Epithelial cell of prostate (primary cell): ENCODE results near the gene SLCO2A1.
A peak's percentile ranks its signal among the peaks of the same experiment; 100 is the strongest.

ENCODE experiments used
- DNase-seq: peaks from one replicate; pipeline ENCODE4 v3.0.0-alpha.2; 2011; ENCODE audit warnings: low read depth, low spot score
- H3K27ac ChIP-seq: fragments of 450-650 bp; 2 replicates; pipeline ENCODE4 v1.5.1; 2017; ENCODE audit warnings: mild to moderate bottlenecking

SLCO2A1 gene

DNA sequence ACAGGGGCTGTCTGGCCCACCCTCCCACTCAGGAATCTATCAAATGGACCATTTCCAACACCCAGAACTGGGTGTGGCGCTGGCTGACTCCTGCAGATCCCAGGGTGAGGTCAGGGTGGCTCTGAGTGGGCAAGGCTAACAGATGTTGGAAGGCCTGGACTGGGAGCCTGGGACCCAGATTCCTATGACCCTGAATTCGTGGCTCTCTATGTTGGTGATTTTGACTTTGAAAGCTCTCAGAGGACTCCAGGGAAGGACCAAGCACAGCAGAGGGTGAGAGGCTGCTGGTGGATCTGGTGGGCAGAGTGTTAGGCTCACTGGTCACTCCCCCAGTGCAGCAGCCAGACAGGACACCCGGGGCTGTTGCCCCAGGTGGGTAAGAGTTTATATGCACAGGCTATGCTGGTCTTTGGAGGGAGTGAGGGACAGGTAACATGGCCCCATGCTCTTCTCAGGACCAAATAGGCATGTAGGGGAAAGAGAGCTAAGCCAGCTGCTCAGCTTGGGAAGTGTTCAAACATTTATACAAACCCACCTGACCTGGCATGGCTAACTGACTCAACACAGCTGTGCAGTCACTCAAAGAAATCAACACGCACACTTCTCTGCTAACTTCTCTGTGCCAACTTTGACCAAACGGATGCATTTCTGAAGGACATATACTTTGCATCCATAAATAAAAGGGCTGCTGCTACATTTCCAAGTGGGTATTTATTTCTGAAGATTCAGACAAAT is 71.5 kb downstream of the SLCO2A1 start:
- no peak overlapping the region for H3K27ac ChIP-seq
- no peak for DNase-seq

DNA sequence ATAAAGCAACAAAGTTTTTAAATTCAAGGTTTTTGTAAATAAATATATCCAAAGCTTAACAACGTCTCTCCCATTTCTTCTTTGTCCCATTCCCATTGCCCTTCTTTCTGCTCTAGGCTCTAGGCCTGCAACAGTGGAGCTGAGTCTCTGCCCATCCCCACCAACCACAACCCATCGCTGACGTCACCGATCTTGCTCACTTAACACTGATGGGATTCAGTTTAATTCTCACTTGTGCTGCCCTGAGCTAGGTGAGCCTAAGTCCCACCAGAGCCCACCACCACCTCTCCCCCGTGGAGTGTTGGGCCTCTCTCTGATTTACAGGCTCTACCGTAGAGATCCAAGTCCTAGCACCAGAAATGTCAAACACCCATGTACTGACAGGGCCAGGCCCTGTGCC is 72.7 kb downstream of the SLCO2A1 start:
- H3K27ac ChIP-seq, result no peak overlapping the region

DNA sequence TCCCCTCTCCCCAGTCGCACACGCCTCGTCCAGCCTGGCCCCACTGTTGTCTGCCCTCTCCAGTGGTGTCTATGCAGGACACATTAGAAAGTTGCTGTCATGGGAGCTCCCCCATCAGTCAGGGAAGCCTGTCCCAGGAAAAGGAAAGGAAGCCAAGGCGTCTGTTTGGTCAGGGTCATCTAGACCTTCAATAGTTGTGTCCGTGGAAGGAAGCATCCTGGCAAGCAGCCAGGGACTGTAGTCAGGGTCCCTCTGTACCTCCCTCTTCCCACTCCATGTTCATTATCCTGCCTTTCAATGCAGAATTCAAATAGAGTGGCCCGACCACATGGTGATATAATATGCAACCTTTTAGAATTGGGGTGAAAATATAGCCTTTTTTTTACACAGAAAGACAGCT is 73.4 kb downstream of the SLCO2A1 start:
- H3K27ac ChIP-seq, result no peak overlapping the region
- DNase-seq, result no peak

More for the DNA sequence above, 72.7 kb downstream of the SLCO2A1 start:
- DNase-seq, result no peak

DNA sequence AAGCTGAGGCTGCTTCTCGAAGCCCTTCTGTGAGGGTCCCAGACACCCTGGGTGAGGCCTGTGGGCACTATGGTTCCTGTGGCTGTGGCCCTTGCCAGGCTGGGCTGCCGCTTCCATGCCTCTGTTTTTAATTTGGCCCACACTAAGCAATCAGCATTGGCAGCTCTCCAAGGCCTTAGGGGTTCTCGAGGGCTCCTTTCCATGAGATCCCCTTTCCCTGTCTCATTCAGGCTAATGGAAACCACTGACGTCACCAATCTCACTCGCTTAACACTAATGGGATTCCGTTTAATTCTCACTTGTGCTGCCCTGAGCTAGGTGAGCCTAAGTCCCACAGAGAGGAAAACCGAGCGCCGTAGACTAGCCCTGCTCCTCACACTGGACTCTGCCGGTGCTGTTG is 73.8 kb downstream of the SLCO2A1 start:
- H3K27ac ChIP-seq, result no peak overlapping the region
- DNase-seq, result no peak

DNA sequence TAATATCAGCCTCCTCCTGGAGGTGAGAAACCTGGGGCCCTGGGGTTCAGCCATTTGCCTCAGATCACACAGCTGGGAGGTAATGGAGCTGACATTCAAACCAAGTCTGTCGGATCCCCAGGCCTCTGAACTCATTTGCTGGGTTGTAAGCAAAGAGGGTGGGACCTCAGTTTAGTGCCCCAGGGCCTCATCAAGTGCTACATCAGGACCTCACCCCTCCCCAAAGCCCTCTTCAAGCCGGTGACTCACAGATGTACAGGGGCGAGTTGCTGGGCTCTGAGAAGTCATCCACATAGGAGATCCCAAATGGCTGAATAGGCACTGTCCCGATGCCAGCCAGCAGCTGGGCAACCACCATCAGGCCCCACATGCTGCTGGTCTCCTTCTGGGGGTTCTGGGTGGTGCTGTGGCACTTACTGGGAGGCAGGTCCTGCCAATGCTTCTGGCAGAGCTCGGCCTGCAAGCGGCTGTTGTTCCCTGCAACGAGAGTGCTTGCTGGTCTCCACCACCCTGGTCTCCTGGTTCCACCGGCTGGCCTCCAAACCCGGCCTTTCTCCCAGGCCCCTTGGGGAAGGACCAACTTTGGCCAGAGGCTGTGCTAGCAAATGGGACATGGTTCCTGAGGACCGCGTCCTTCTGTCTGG is 74.9 kb downstream of the SLCO2A1 start:
- DNase-seq, result no peak
- no peak overlapping the region for H3K27ac ChIP-seq

DNA sequence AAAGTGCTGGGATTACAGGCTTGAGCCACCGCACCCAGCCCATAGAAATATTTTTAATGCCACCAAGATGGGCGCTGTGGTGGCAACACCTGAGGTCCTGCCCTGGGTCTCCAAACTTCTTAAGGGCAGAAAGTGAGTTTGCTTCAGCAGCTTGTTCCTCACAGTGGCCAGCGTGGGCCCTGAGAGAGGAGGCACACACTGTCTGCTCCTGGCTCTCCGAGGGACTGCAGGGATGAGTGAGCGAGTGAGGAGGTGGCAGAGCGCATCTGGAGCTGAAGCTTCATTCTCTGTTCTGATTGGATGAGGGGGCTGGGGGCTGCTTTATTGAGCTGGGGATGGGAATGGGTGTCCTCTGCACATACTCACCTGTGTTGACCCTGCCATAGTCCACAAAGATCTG is 76.4 kb downstream of the SLCO2A1 start:
- DNase-seq, result no peak
- H3K27ac ChIP-seq, result no peak overlapping the region

DNA sequence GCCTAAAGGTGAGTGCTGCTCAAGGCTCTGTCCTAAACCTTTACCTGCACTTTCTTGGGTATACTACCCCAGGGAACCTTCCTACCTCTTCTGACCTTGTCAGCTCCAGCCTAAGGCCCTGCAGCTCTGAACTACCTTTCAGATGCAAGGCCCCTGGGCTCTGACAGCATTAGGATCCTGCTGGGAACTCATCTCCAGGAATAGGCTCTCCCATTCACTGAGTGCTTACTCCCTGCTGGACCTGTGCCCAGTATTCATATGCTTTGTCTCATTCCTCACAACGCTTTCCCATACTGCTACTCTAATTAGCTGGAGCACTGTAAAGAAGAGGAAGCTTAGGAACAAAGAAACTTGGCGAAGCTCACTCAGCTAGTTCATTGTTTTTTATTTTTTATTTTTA is 80.3 kb downstream of the SLCO2A1 start:
- no peak for DNase-seq
- H3K27ac ChIP-seq, result no peak overlapping the region

DNA sequence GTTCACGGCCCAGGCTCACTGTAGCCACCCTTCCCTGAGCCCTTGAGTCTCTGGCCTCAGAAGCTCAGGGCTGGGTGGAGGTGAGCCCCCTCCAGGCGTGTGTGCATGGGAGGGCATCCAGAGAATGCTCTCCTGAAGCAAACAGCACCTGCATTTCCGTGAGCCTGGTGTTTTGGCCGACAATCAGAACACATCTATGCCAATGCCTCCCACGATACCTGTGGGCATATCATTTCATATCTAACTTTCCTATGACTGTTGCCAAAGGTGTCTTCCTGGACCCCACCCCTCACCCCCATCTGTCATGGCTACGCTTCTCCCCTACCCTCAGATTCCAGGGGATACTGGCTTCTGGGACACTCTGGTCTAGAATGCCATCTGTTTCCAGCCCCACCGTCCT is 80.7 kb downstream of the SLCO2A1 start:
- no peak overlapping the region for H3K27ac ChIP-seq
- no peak for DNase-seq

DNA sequence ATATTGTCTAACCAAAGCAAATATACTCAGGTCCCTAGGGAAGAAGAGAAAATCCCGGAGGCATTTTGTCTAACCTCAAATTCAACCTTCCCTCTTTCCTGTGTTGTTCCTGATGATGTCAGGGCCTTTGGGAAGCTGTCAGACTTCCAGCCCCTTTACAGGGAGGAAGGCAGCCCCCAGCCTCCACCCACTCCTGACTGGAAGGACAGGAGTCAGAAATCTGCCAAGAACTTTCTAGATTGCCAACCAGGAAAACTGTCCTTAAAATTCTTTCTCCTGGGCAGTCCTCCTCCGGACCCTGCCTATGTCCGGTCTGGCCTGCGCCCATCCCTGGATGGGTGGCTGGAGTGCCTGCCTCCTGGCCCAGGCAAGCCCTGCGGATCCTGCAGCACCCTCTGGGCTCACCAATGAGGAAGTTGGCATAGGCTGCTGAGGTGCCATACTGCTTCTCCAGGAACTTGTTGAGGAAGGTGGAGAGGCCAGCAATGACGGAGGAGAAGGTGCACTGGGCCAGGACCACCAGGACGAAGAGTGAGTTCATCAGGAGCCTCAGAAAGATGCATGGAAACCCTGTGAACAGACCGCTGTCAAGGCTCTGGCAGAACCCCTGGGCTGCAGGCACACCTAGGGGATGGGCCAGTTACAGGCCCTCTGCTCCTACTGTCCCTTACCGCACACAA is 81.5 kb downstream of the SLCO2A1 start:
- no peak overlapping the region for H3K27ac ChIP-seq
- no peak for DNase-seq

DNA sequence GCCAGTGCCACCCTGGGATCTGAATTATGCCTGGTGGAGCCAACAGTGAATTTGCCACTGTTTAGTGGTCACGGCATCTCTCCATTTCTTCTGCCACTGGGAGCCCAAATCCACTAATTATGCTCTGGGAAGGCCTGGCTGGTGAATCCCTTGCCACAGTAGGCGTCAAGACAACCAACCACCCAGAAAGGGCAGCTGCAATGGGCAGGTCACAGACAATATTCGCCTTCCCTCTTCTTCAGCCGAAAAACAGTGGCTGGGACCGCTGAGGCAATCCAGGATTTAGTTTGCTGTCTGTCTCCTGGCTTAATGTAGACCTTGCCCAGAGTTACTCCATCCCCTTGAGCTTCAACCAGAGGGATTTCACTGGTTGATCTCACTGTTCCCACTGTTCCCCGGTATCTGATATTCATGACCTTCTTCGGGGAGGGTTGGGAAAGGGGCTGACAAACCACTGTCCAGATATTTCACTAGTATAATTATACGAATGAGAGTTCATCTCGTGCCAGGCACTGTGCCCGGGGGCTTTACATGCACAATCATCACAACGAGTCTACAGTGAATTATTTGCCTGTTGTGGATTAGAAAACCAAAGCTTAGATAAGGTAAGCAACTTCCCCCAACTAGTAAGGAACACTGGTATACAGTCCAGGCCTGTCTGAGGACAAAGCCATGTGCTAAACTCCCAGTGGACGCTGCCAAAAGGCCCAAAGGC is 84.2 kb downstream of the SLCO2A1 start:
- DNase-seq, result no peak
- no peak overlapping the region for H3K27ac ChIP-seq

DNA sequence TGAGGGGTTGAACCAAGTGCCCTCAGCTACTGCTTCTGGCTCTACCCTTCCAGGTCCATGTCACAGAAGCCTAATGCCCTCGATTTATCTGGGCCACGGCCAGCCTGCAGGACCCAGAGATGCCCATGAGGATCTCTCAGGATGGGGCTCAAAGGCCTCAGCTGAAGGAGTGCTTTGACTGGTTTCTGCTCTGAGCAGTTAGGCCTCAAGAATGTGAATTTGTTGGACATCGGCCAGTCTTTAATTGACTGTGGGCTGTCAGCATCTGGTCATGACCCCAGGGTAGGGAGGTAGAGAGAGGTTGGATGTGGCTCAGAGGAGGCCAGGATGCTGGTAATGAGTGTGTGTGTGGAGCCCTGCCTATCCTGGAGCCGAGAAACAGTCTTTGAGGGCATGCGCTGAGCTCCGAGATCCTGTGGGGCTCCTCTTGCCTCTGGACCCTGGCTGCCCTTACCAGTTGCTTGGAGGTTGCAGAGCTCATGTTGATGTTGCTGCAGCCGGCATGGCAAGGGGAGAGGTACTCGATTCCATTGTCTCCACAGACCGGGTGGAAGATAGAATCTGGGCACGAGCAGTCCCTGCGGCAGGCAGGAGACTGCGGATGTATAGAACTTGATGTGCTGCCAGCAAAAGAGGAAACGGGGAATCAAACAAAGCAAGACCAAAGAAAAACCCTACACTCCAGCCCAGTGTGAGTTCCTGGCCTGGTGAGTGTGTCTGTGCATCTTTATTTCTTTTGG is 84.9 kb downstream of the SLCO2A1 start:
- DNase-seq, result no peak
- no peak overlapping the region for H3K27ac ChIP-seq

DNA sequence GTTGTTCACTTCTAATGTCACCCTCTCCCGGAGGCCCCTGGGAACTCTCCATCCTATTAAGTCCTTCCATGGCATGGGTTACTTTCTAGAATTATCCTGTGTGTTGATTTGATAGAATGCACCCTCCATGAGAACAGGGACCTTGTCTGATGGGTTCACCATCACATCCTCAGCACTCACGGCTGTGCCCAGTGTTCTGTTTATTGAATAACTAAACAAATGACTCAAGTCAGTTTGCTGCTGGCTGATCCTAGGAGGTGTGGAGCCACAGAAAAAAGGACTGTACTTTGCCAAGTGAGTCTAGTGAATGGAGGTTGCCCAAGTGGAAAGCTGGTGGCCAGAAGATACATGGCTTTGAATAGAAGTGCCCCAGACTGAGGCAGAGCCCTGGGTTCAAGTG is 85.5 kb downstream of the SLCO2A1 start:
- no peak overlapping the region for H3K27ac ChIP-seq
- DNase-seq, result peak; percentile 14

DNA sequence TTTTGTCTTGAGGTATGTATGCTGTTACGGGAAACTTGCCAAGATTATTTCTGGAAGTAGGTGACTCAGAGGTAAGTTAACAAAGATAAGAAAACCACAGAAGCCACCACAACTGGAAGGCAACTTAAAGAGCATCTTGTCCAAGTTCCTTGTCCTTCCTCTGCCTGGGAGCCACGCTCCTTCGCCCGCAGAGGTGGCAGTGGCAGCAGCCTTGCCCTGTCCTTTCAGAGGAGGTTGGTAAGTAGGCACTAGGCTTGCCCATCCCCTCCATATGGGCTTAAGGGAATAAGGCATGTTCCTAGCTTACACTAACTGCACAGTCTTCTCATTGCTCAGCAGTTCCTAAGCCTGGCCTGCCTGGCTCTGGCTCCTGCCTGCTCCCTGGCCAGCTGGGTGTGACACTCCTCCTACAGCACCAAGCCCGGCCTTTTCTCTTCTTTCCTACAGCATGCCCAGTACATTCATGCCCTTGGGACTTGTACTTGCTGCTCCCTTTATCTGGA is 86.0 kb downstream of the SLCO2A1 start:
- peak; percentile 86 for DNase-seq
- H3K27ac ChIP-seq, result no peak overlapping the region

DNA sequence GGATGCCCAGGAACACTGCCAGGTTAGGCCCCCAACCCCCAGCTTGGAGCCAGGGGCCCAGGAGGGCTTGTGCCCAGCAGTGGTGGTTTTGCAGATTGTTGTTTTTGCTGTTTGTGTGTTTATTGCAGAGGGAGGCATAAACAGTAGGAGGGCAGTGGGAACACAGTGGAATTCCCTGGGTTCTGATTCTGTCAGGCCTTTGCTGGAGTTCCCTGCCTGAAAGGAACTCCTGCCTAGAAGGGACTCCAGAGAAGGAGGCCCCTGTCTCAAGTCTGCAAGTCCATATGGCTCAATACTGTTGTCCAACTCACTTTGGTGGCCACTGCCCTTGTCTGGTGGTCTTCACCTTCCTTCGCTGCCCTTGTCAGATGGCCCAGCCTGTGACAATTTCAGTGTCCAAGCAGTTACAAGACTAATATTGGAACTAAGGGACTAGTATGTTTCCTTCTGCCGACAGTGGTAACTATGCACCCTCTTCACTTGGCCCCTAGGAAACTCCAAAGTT is 86.6 kb downstream of the SLCO2A1 start:
- H3K27ac ChIP-seq, result no peak overlapping the region

DNA sequence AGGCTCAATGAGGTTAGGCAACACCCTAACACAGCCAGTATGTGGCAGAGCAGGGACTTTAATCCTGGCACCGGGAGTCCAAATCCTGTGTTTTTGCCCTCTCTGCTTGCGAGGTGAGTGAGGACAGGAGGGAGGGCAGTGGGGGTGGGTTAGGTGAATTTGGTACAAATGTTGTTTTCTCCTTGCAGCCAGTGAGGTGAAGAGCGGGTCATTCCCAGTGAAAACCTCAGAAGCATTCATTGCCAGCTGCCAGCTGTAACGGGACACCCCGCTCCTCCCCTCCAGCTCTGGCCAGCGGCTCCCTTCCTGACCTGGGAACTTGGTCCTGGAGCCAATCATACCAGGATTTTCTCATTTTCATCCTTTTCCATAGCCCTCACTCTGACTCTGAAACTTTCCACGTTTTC is 88.3 kb downstream of the SLCO2A1 start:
- H3K27ac ChIP-seq, result no peak overlapping the region
- no peak for DNase-seq

More for the DNA sequence above, 86.6 kb downstream of the SLCO2A1 start:
- DNase-seq, result no peak

DNA sequence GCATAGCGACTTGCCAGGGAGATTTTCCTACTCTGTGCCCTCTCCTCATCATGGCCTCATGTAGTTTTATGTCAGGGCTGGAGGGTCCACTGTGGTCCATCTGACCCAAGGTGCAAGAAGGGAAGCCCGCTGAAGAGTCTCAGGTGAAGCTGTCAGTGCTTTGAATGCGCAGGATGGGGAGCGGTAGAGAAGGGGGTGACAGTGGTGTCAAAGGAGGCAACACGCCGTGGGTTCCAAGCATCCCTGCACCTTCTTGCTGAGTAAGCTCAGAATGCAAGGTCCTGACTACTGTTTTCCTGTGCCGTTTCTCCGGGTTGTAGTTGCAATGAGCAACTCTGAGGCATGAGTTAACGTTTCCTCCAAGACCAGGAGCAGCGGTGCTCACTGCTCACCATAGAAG is 89.2 kb downstream of the SLCO2A1 start:
- no peak for DNase-seq
- no peak overlapping the region for H3K27ac ChIP-seq

DNA sequence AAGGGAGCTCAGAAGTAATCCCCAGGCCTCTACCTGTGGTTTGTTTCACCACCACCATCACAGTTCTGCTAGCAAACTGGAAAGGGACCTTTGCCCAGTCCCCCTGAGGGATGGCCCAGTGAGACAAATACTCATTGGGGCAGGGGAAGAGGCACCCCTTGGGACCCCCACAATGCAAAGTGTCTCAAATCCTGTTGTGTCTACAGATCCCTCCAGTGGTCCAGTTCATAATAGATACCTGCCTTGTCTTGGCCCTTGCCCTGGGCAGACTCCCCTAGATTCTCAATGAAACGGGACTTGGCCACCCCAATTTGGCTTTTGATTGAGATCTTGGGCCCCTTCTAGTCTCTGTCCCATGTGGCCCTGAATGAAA is 90.3 kb downstream of the SLCO2A1 start:
- H3K27ac ChIP-seq, result no peak overlapping the region
- DNase-seq, result no peak

DNA sequence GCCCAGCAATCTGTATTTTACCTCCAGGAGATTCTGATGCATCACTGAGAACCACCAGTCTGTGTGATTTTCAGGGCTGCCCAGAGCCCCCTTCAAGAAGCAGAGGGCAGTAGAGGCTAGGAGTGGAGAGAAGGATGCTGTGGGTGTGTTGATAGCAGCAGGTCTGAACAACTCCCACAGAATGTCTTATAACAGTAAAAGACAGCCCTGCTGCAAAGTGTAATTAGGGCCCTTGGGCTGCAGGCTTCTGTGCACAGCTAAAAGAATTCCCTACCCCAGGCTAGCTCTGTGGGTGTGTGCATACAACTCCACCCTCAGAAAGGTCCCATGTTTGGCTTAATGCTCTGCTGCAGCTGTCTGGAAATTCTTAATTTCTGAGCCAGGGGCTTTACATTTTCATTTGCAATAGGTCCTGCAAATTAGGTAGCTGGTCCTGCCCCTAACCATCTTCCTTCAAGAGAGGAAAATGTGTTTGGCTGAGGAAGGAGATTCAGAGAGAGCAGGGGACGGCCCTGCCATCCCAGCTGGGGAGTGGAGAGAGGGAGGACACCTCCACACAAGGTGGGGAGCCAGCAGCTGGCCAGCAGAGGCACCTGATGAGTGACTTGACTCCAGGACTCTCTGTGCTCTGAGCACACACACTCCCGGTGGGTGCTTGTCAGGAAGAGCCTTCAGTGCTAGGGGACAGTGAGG is 90.8 kb downstream of the SLCO2A1 start:
- no peak for DNase-seq
- no peak overlapping the region for H3K27ac ChIP-seq
